Cardiac muscle cell (in vitro differentiated cells and primary cell): ENCODE results near the gene BAZ1B. TPM values are rescaled to one million over a fixed set of nuclear protein-coding genes. Genes with fewer than 3 reads are reported as not detected.
"Not testable (repeated sequence)": the region's sequence is repeated elsewhere in the genome, so short reads cannot be mapped to it uniquely, and the experiment has no call there.

Experiments
- DNase-seq, 2 donors: peaks; one replicate each; pipeline versions ENCODE4 v3.0.0 to v3.0.0-alpha.2; 2010 to 2017; ENCODE audit warnings: low read depth in 1 of 2, low spot score in 1 of 2
- H3K27ac ChIP-seq: fragments of 200-600 bp; sonication (generic); 2 replicates; pipeline ENCODE4 v1.5.1; 2016
- H3K27me3 ChIP-seq: fragments of 200-600 bp; sonication (generic); 2 replicates; pipeline ENCODE4 v1.6.0; 2016; ENCODE audit warnings: control low read depth
- H3K36me3 ChIP-seq: fragments of 200-600 bp; sonication (generic); 2 replicates; pipeline ENCODE4 v1.5.1; 2016; ENCODE audit warnings: control low read depth
- H3K4me1 ChIP-seq: fragments of 200-600 bp; sonication (generic); 2 replicates; pipeline ENCODE4 v1.8.1; 2017; ENCODE audit warnings: low read depth, mild to moderate bottlenecking, mixed run types
- H3K4me3 ChIP-seq: fragments of 200-600 bp; sonication (generic); 2 replicates; pipeline ENCODE4 v1.5.1; 2016; ENCODE audit warnings: mild to moderate bottlenecking
- H3K9me3 ChIP-seq: fragments of 200-600 bp; sonication (generic); 2 replicates; pipeline ENCODE4 v1.5.1; 2017; ENCODE audit warnings: low read depth, mild to moderate bottlenecking, control low read depth
- CTCF ChIP-seq: IDR thresholded peaks from 2 replicates; pipeline ENCODE4 v1.5.1; 2012; ENCODE audit warnings: low read depth, mild to moderate bottlenecking, low read length
- polyA plus RNA-seq: library from polyadenylated mRNA; unstranded; fragments of >200 nt; fragmentation: Nextera tagmentation; extraction: Ambion mirVana; gene quantifications from 2 replicates; pipeline ENCODE4 v1.2.1, GENCODE V29; 2016
- total RNA-seq: library from RNA; depleted of rRNA; stranded (reverse); fragments of >200 nt; gene quantifications from 2 replicates; pipeline ENCODE4 v1.2.3, GENCODE V29; 2016

The BAZ1B gene
- total and polyA plus RNA-seq, 2 experiments from 2014 or later = 19.7 to 42.5 TPM

GRCh38 chr7:73556208-73557107, 34.4 kb upstream of the BAZ1B start:
- no peaks in the 10 kb centered on the region for H3K4me1 ChIP-seq
- peak overlapping the region; percentile 100 for H3K27ac ChIP-seq
- H3K27me3 ChIP-seq = no peaks in the 10 kb centered on the region
- TF ChIP-seq CTCF = no peak
- no peak for DNase-seq
- peaks cover 4% of the 10 kb centered on the region for H3K36me3 ChIP-seq
- H3K9me3 ChIP-seq = no peaks in the 10 kb centered on the region
- H3K4me3 ChIP-seq = peak overlapping the region; percentile 91

- Histone ChIP-seq H3K27me3 (no peaks in the 10 kb centered on the region), H3K4me1 (no peaks in the 10 kb centered on the region), H3K4me3 (no peak overlapping the region)
These were observed 33.4 kb upstream of the BAZ1B start for GRCh38 chr7:73555411-73555982.

GRCh38 chr7:73550093-73550492, 28.0 kb upstream of the BAZ1B start:
- not testable (repeated sequence) for DNase-seq, H3K4me3 ChIP-seq, H3K9me3 ChIP-seq, H3K4me1 ChIP-seq, H3K27ac ChIP-seq, H3K27me3 ChIP-seq
- peaks cover 11% of the 10 kb centered on the region for H3K36me3 ChIP-seq

More at GRCh38 chr7:73555411-73555982, 33.4 kb upstream of the BAZ1B start:
- peak overlapping the region; percentile 100 for H3K27ac ChIP-seq
- no peak for TF ChIP-seq CTCF
- peaks cover 8% of the 10 kb centered on the region for H3K36me3 ChIP-seq
- H3K9me3 ChIP-seq = no peaks in the 10 kb centered on the region
- peak in 1 of 2 donors; percentile 6 for DNase-seq

- TF ChIP-seq CTCF = no peak
- no peak overlapping the region for H3K27ac ChIP-seq
- no peaks in the 10 kb centered on the region for H3K9me3 ChIP-seq
- no peak for DNase-seq
- no peak overlapping the region for H3K4me3 ChIP-seq
- no peaks in the 10 kb centered on the region for H3K4me1 ChIP-seq
- H3K27me3 ChIP-seq = no peaks in the 10 kb centered on the region
- H3K36me3 ChIP-seq = peaks cover 11% of the 10 kb centered on the region
These were observed 27.1 kb upstream of the BAZ1B start for GRCh38 chr7:73549176-73549575.

GRCh38 chr7:73547841-73548240, 25.7 kb upstream of the BAZ1B start:
- TF ChIP-seq CTCF = no peak
- Histone ChIP-seq H3K36me3 (peaks cover 15% of the 10 kb centered on the region), H3K27ac (no peak overlapping the region), H3K4me3 (no peak overlapping the region), H3K4me1 (no peaks in the 10 kb centered on the region), H3K9me3 (no peaks in the 10 kb centered on the region), H3K27me3 (no peaks in the 10 kb centered on the region)
- DNase-seq = no peak

- no peak for TF ChIP-seq CTCF
- H3K4me3 ChIP-seq = no peak overlapping the region
- no peak overlapping the region for H3K27ac ChIP-seq
- no peaks in the 10 kb centered on the region for H3K4me1 ChIP-seq
- H3K36me3 ChIP-seq = peaks cover 25% of the 10 kb centered on the region
- H3K9me3 ChIP-seq = no peaks in the 10 kb centered on the region
- H3K27me3 ChIP-seq = no peaks in the 10 kb centered on the region
- no peak for DNase-seq
These were observed 22.6 kb upstream of the BAZ1B start for GRCh38 chr7:73544678-73545077.
